ENCODE data around the gene GOLGA6A. TPM values are rescaled to one million over a fixed set of nuclear protein-coding genes. Genes with fewer than 3 reads are reported as not detected.

GOLGA6A gene, protein sequence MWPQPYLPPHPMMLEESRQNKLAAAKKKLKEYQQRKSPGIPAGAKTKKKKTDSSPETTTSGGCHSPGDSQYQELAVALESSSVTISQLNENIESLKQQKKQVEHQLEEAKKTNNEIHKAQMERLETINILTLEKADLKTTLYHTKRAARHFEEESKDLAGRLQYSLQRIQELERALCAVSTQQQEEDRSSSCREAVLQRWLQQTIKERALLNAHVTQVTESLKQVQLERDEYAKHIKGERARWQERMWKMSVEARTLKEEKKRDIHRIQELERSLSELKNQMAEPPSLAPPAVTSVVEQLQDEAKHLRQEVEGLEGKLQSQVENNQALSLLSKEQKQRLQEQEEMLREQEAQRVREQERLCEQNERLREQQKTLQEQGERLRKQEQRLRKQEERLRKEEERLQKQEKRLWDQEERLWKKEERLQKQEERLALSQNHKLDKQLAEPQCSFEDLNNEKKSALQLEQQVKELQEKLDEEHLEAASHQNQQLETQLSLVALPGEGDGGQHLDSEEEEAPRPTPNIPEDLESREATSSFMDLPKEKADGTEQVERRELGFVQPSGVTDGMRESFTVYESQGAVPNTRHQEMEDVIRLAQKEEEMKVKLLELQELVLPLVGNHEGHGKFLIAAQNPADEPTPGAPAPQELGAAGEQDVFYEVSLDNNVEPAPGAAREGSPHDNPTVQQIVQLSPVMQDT
- total RNA-seq (2022; extraction: Qiagen RNA extraction; ENCODE audit: low read depth): 0.07 to 0.13 TPM (median 0.08 TPM) in 4 of 5 replicates, not detected in the other

DNA sequence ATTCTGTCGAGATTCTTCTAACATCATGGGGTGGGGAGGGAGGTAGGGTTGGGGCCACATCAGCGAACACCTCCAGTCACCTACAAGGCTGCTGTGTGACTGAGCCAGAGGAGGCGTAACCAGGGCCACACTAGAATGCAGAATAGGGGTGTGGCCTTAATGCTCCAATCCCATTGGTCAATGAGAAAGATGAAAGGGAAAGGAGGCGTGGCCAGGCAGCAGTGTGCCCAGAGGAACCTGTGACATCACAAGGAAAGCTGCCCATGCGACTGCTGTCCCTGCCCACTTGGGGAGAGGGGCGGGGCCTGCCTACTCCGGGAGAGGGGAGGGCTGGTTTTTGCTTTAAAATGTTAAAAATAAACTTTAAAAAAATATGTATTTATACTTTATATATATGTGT, at the start of gene GOLGA6A:
Gene GOLGA6A (minus strand): TSS at position 101 of the 400 bp plus-strand sequence. CDS start 41 bp downstream, at position 60.

DNA sequence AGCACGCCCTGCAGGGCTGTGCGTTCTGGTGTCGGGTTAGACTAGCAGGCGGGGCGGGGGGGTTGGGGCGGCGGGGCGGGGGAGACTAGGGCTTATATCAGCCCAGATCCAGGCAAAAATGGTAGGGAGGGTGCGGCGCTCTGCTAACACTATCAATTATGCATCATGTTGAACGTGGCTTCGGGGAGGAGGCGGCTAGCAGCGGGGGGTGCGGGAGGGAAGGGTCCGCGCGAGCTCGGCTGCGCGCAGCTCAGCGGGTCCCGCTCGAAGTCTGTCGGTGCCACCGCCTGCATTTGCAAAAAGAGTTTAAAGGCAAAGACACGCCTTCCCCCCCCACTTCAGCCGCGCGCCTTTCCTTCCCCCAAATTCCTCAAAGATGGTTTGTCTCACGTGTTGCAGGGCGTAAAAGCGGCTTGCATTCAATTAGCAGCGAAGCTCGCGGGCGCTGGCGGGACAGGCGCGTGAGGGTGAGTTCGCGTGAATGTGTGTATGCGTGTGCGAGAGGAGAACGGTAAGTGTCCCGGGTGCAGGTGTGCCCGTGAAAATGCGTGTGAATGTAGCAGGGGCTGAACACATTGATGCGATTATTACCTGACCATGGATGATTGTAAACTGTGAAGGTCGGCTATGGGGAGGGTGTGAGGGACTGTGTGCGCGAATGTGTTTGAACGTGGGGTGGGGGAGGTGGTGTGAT, 48.0 kb upstream of the GOLGA6A start, which contains the start of gene ISLR2:
Gene ISLR2 (plus strand): TSS at position 432 of the 694 bp plus-strand sequence. CDS start 2,169 bp downstream, outside the sequence.

Other genes with a start within 250 kb of the GOLGA6A start
- gene TBC1D21, start 209.0 kb downstream of the GOLGA6A start, total RNA-seq (2022; extraction: Qiagen RNA extraction; ENCODE audit: low read depth): not detected in 5 replicates
- 0.59 to 1.1 TPM (median 0.76 TPM) in 5 replicates for gene LOXL1, start 156.1 kb downstream of the GOLGA6A start, total RNA-seq (2022; extraction: Qiagen RNA extraction; ENCODE audit: low read depth)
- 8.4 to 12.3 TPM (median 10.5 TPM) in 5 replicates for gene STOML1, start 90.3 kb downstream of the GOLGA6A start, total RNA-seq (2022; extraction: Qiagen RNA extraction; ENCODE audit: low read depth)
- 10.5 to 17.3 TPM (median 14.8 TPM) in 5 replicates for gene PML, start 87.8 kb downstream of the GOLGA6A start, total RNA-seq (2022; extraction: Qiagen RNA extraction; ENCODE audit: low read depth)
- gene ISLR2, start 48.0 kb upstream of the GOLGA6A start, total RNA-seq (2022; extraction: Qiagen RNA extraction; ENCODE audit: low read depth): 0.15 to 0.29 TPM (median 0.20 TPM) in 4 of 5 replicates, not detected in the other
- gene ISLR, start 91.2 kb upstream of the GOLGA6A start, total RNA-seq (2022; extraction: Qiagen RNA extraction; ENCODE audit: low read depth): 0.14 to 0.59 TPM (median 0.25 TPM) in 5 replicates
- gene STRA6, start 120.2 kb upstream of the GOLGA6A start, total RNA-seq (2022; extraction: Qiagen RNA extraction; ENCODE audit: low read depth): 41.7 to 72.7 TPM (median 62.4 TPM) in 5 replicates
- 5.2 to 7.0 TPM (median 6.0 TPM) in 5 replicates for gene CCDC33, start 153.8 kb upstream of the GOLGA6A start, total RNA-seq (2022; extraction: Qiagen RNA extraction; ENCODE audit: low read depth)

Data from A549 treated with RU486 at 1 μM for 4 hours (cell line).